A673 (cell line): ENCODE results near the gene PGAM1.

Experiments
- EZH2 ChIP-seq: fragments of 200-600 bp; sonication (generic); IDR thresholded peaks from 2 replicates; pipeline ENCODE4 v1.6.1; 2017; ENCODE audit warnings: borderline replicate concordance, low read depth, mild to moderate bottlenecking, mixed read lengths, antibody characterized with exemption, low read length; ENCODE audit not compliant: poor library complexity, severe bottlenecking
- TF ChIP-seq, protein P1 (sequence below): fragments of 300-800, 200-600 bp; sonication (generic); conservative IDR thresholded peaks from 2 replicates; pipeline ENCODE4 v1.5.1; 2017; ENCODE audit warnings: low read depth, mild to moderate bottlenecking, antibody characterized with exemption, low read length, moderate library complexity, mixed read lengths

DNA sequence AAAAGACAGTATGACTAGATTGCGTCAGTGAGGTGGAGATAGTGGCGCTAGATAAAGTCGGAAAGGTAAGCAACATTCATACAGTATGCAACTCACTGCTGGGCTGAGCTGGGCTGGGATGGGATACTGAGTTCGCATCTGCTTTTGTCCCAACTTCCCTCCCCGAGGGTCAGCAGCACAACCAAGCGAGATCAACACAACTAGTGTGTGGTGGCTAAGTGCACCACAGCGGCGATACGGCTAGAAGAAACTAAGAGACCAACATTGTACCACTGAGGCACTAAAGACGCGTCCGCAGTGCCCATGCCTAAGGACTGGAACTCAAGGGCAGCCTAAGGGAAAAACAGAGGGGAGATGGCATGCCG lies 19.3 kb downstream of the PGAM1 start:
- no peak for TF ChIP-seq EZH2
- TF ChIP-seq, protein P1, sequence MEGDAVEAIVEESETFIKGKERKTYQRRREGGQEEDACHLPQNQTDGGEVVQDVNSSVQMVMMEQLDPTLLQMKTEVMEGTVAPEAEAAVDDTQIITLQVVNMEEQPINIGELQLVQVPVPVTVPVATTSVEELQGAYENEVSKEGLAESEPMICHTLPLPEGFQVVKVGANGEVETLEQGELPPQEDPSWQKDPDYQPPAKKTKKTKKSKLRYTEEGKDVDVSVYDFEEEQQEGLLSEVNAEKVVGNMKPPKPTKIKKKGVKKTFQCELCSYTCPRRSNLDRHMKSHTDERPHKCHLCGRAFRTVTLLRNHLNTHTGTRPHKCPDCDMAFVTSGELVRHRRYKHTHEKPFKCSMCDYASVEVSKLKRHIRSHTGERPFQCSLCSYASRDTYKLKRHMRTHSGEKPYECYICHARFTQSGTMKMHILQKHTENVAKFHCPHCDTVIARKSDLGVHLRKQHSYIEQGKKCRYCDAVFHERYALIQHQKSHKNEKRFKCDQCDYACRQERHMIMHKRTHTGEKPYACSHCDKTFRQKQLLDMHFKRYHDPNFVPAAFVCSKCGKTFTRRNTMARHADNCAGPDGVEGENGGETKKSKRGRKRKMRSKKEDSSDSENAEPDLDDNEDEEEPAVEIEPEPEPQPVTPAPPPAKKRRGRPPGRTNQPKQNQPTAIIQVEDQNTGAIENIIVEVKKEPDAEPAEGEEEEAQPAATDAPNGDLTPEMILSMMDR: no peak
